CD4-positive, CD25-positive, alpha-beta regulatory T cell (primary cell): ENCODE data around the gene PET117. TPM values are rescaled to one million over a fixed set of nuclear protein-coding genes. Genes with fewer than 3 reads are reported as not detected.
"Not testable (repeated sequence)": the region's sequence is repeated elsewhere in the genome, so short reads cannot be mapped to it uniquely, and the experiment has no call there.

Source experiments
- ATAC-seq, 2 donors: fragments of 150-1000 bp; cut with Tn5 transposase; one replicate each; pipeline ENCODE4 v1.10.0; 2021; ENCODE audit warnings: low read depth in 2 of 2, moderate number of reproducible peaks in 2 of 2, moderate library complexity in 1 of 2
- DNase-seq, 3 donors: peaks; one replicate each; pipeline versions ENCODE4 v3.0.0 to v3.0.0-alpha.2; 2012 to 2022; ENCODE audit warnings: mixed read lengths in 1 of 3
- H3K27ac ChIP-seq: one replicate; pipeline ENCODE4 v1.7.0; 2013; ENCODE audit warnings: mild to moderate bottlenecking, low read length; ENCODE audit not compliant: insufficient read depth, poor library complexity, severe bottlenecking
- H3K27me3 ChIP-seq: one replicate; pipeline ENCODE4 v1.7.0; 2013; ENCODE audit warnings: low read length; ENCODE audit not compliant: control insufficient read depth, insufficient read depth
- H3K36me3 ChIP-seq: one replicate; pipeline ENCODE4 v1.7.0; 2013; ENCODE audit warnings: mild to moderate bottlenecking, low read length, moderate library complexity; ENCODE audit not compliant: control insufficient read depth, insufficient read depth
- H3K4me1 ChIP-seq: 2 replicates; pipeline ENCODE4 v1.7.0; 2013; ENCODE audit warnings: mild to moderate bottlenecking, low read length; ENCODE audit not compliant: insufficient read depth, control insufficient read depth, poor library complexity, severe bottlenecking
- H3K4me3 ChIP-seq: one replicate; pipeline ENCODE4 v1.7.0; 2013; ENCODE audit warnings: low read depth, mild to moderate bottlenecking, low read length, moderate library complexity
- H3K9me3 ChIP-seq, 2 experiments: 1 replicate in 1 of 2; 2 replicates in 1 of 2; pipeline ENCODE4 v1.7.0; 2013; ENCODE audit warnings: low read length in 2 of 2, mild to moderate bottlenecking in 1 of 2, moderate library complexity in 1 of 2; ENCODE audit not compliant: control insufficient read depth in 2 of 2
- H3K27ac Mint-ChIP-seq, 3 donors: one replicate each; pipeline ENCODE4 v1.8.0; 2020 to 2022; ENCODE audit warnings: mild to moderate bottlenecking in 3 of 3, mixed read lengths in 3 of 3, moderate library complexity in 2 of 3
- H3K27me3 Mint-ChIP-seq: one replicate; pipeline ENCODE4 v1.8.0; 2022; ENCODE audit warnings: mild to moderate bottlenecking, mixed read lengths
- H3K36me3 Mint-ChIP-seq: one replicate; pipeline ENCODE4 v1.8.0; 2020; ENCODE audit warnings: mixed read lengths
- H3K4me1 Mint-ChIP-seq, 4 donors: one replicate each; pipeline ENCODE4 v1.8.0; 2020 to 2022; ENCODE audit warnings: mixed read lengths in 4 of 4, mild to moderate bottlenecking in 1 of 4
- H3K4me3 Mint-ChIP-seq, 4 donors: one replicate each; pipeline ENCODE4 v1.8.0; 2020 to 2022; ENCODE audit warnings: mild to moderate bottlenecking in 4 of 4, mixed read lengths in 4 of 4, moderate library complexity in 3 of 4
- H3K9me3 Mint-ChIP-seq, 7 donors: one replicate each; pipeline ENCODE4 v1.8.0; 2020 to 2022; ENCODE audit warnings: mixed read lengths in 7 of 7, mild to moderate bottlenecking in 3 of 7, moderate library complexity in 2 of 7
- polyA plus RNA-seq, 4 donors: library from polyadenylated mRNA; unstranded; fragments of 300-500 nt; fragmentation: Illumina TruSeq; gene quantifications; one replicate each; pipeline ENCODE4 v1.2.3, GENCODE V29; 2021
- total RNA-seq: library from RNA; stranded (reverse); gene quantifications from one replicate; pipeline ENCODE4 v1.2.3, GENCODE V29; 2022

PET117 gene
- total RNA-seq (11.4 TPM), polyA plus RNA-seq (10 to 100 TPM; 26.2 to 35.3 (median 29.3) TPM)

GRCh38 chr20:18137412-18138265 is at the start of gene PET117, which contains the start of gene KAT14:
Gene PET117, plus strand, starts transcription at chr20:18137863. Its CDS starts 93 bp downstream, at chr20:18137956.
Gene KAT14, plus strand, starts transcription at chr20:18137863. Its CDS starts 4,798 bp downstream, at chr20:18142661.
- Mint-ChIP-seq H3K4me1 (peaks cover 20 to 40% (median 27%) of the 10 kb centered on the region in 4 donors), H3K36me3 (peaks cover 3% of the 10 kb centered on the region), H3K27ac (peak within 1 kb of the TSS; percentile 91 to 93 (median 92)), H3K27me3 (peaks cover 16% of the 10 kb centered on the region), H3K9me3 (no peaks in the 10 kb centered on the region), H3K4me3 (peak within 1 kb of the TSS; percentile 90 to 98 (median 92))
- Histone ChIP-seq H3K9me3 (no peaks in the 10 kb centered on the region), H3K4me3 (peak within 1 kb of the TSS; percentile 87), H3K27me3 (no peaks in the 10 kb centered on the region), H3K4me1 (peaks cover 32% of the 10 kb centered on the region), H3K27ac (peak within 1 kb of the TSS; percentile 88), H3K36me3 (peaks cover 7% of the 10 kb centered on the region)
- peak; percentile 95 to 96 for ATAC-seq
- DNase-seq: peak; percentile 82 to 96 (median 93)

DNA sequence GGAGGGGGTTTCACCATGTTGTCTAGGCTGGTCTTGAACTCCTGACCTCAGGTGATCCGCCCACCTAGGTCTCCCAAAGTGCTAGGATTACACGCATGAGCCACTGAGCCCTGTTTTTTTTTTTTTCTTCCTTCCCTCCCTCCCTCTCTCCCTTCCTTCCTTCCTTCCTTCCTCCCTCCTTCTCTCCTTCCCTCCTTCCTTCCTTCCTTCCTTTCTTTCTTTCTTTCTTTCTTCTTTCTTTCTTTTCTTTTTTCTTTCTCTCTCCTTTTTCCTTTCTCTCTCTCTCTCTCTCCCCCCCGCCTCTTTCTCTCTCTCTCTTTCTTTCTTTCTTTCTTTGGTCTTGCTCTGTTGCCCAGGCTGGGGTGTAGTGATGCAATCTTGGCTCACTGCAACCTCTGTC is 49.4 kb upstream of the PET117 start:
- not testable (repeated sequence) for H3K27me3 Mint-ChIP-seq, DNase-seq, H3K36me3 Mint-ChIP-seq, H3K27me3 ChIP-seq, H3K4me3 ChIP-seq, H3K4me1 Mint-ChIP-seq, H3K36me3 ChIP-seq, H3K4me3 Mint-ChIP-seq, H3K27ac Mint-ChIP-seq, H3K4me1 ChIP-seq, H3K27ac ChIP-seq, ATAC-seq, H3K9me3 Mint-ChIP-seq, H3K9me3 ChIP-seq

- H3K27ac Mint-ChIP-seq, H3K4me3 Mint-ChIP-seq, ATAC-seq, H3K9me3 Mint-ChIP-seq, DNase-seq, H3K27ac ChIP-seq, H3K4me3 ChIP-seq, H3K9me3 ChIP-seq, H3K36me3 Mint-ChIP-seq, H3K4me1 Mint-ChIP-seq, H3K4me1 ChIP-seq, H3K27me3 ChIP-seq, H3K27me3 Mint-ChIP-seq, H3K36me3 ChIP-seq: not testable (repeated sequence)
These were observed 48.8 kb upstream of the PET117 start for GRCh38 chr20:18088841-18089240.

GRCh38 chr20:18090044-18090443 is 47.6 kb upstream of the PET117 start:
- no peak overlapping the region for H3K27ac Mint-ChIP-seq
- Histone ChIP-seq H3K9me3 (no peaks in the 10 kb centered on the region), H3K4me3 (no peak overlapping the region), H3K36me3 (no peaks in the 10 kb centered on the region), H3K27me3 (no peaks in the 10 kb centered on the region), H3K4me1 (no peaks in the 10 kb centered on the region), H3K27ac (no peak overlapping the region)
- DNase-seq (no peak), ATAC-seq (no peak)
- no peaks in the 10 kb centered on the region for H3K9me3 Mint-ChIP-seq
- no peaks in the 10 kb centered on the region for H3K36me3 Mint-ChIP-seq
- H3K4me1 Mint-ChIP-seq: peaks cover 0 to 4% (median 0%) of the 10 kb centered on the region in 4 donors
- H3K27me3 Mint-ChIP-seq: peaks cover 9% of the 10 kb centered on the region
- no peak overlapping the region for H3K4me3 Mint-ChIP-seq

DNA sequence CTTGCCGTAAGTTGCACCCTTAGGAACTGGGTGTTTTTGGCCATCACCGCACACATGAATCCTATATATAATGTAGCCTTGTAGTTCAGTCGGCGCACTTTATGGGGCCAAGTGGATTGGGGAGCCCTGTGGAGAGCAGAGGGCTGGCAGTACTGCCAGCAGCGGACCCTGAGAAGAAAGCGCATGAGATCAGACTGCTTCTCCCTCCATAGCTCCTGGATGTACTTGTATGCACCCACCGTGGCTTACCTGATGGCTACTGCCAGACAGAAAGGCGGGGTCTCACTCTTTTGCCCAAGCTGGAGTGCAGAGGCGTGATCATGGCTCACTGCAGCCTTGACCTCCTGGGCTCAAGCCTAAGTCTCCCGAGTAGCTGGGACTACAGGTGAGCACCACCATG is 47.2 kb upstream of the PET117 start:
- Histone ChIP-seq H3K4me3 (no peak overlapping the region), H3K9me3 (no peaks in the 10 kb centered on the region), H3K27me3 (no peaks in the 10 kb centered on the region), H3K4me1 (no peaks in the 10 kb centered on the region), H3K27ac (no peak overlapping the region), H3K36me3 (no peaks in the 10 kb centered on the region)
- Mint-ChIP-seq H3K36me3 (no peaks in the 10 kb centered on the region), H3K4me3 (no peak overlapping the region), H3K9me3 (no peaks in the 10 kb centered on the region), H3K4me1 (peaks cover 0 to 4% (median 0%) of the 10 kb centered on the region in 4 donors), H3K27ac (no peak overlapping the region), H3K27me3 (peaks cover 9% of the 10 kb centered on the region)
- DNase-seq: no peak
- no peak for ATAC-seq

DNA sequence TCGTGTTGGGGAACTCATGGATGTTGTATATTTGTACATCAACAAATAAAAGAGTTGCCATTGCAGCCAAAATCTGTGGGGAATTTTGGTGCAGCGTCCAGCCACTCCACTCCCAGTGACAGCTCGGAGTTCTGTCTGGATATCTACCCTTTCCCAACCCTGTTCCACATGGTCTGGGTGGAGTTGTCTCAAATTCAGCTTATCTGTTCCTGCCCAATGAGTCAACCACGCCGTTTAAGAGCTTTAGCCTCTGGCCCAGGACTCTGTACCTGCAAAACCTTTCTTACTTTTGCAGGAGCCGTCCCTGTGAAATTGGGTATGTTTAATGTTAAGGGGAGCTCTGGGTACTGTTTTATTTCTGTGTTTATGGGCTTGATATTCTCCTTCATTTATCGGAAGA is 46.0 kb upstream of the PET117 start:
- peaks cover 0 to 4% (median 0%) of the 10 kb centered on the region in 4 donors for H3K4me1 Mint-ChIP-seq
- DNase-seq: no peak
- no peaks in the 10 kb centered on the region for H3K36me3 ChIP-seq
- no peak for ATAC-seq
- H3K27me3 Mint-ChIP-seq: peaks cover 9% of the 10 kb centered on the region
- no peaks in the 10 kb centered on the region for H3K9me3 Mint-ChIP-seq
- H3K4me3 ChIP-seq: no peak overlapping the region
- no peaks in the 10 kb centered on the region for H3K4me1 ChIP-seq
- H3K27ac Mint-ChIP-seq: no peak overlapping the region
- no peak overlapping the region for H3K27ac ChIP-seq
- H3K36me3 Mint-ChIP-seq: no peaks in the 10 kb centered on the region
- no peaks in the 10 kb centered on the region for H3K9me3 ChIP-seq
- no peak overlapping the region for H3K4me3 Mint-ChIP-seq
- H3K27me3 ChIP-seq: no peaks in the 10 kb centered on the region

- Mint-ChIP-seq H3K36me3 (no peaks in the 10 kb centered on the region), H3K4me3 (peak overlapping the region in 1 of 4 donors; percentile 58), H3K27ac (no peak overlapping the region), H3K4me1 (peaks cover 0 to 4% (median 0%) of the 10 kb centered on the region in 4 donors), H3K27me3 (peaks cover 9% of the 10 kb centered on the region), H3K9me3 (no peaks in the 10 kb centered on the region)
- H3K4me3 ChIP-seq: no peak overlapping the region
- ATAC-seq (no peak), DNase-seq (no peak)
- no peaks in the 10 kb centered on the region for H3K4me1 ChIP-seq
- H3K9me3 ChIP-seq: no peaks in the 10 kb centered on the region
- H3K27ac ChIP-seq: no peak overlapping the region
- no peaks in the 10 kb centered on the region for H3K36me3 ChIP-seq
- H3K27me3 ChIP-seq: no peaks in the 10 kb centered on the region
These were observed 44.8 kb upstream of the PET117 start for GRCh38 chr20:18092890-18093289.

GRCh38 chr20:18093388-18093787 is 44.3 kb upstream of the PET117 start:
- peaks cover 0 to 4% (median 0%) of the 10 kb centered on the region in 4 donors for H3K4me1 Mint-ChIP-seq
- H3K36me3 Mint-ChIP-seq: no peaks in the 10 kb centered on the region
- Histone ChIP-seq H3K36me3 (no peaks in the 10 kb centered on the region), H3K27me3 (no peaks in the 10 kb centered on the region), H3K4me1 (no peaks in the 10 kb centered on the region), H3K9me3 (no peaks in the 10 kb centered on the region), H3K27ac (no peak overlapping the region), H3K4me3 (no peak overlapping the region)
- ATAC-seq: no peak
- peaks cover 9% of the 10 kb centered on the region for H3K27me3 Mint-ChIP-seq
- H3K9me3 Mint-ChIP-seq: peaks cover 0 to 1% (median 0%) of the 10 kb centered on the region in 7 donors
- DNase-seq: no peak
- no peak overlapping the region for H3K27ac Mint-ChIP-seq
- no peak overlapping the region for H3K4me3 Mint-ChIP-seq
